ENCODE results near the gene SLC25A11. TPM values are rescaled to one million over a fixed set of nuclear protein-coding genes. Genes with fewer than 3 reads are reported as not detected.

SLC25A11 gene
- total RNA-seq, 1 donor from 2014 or later = 219 TPM

DNA sequence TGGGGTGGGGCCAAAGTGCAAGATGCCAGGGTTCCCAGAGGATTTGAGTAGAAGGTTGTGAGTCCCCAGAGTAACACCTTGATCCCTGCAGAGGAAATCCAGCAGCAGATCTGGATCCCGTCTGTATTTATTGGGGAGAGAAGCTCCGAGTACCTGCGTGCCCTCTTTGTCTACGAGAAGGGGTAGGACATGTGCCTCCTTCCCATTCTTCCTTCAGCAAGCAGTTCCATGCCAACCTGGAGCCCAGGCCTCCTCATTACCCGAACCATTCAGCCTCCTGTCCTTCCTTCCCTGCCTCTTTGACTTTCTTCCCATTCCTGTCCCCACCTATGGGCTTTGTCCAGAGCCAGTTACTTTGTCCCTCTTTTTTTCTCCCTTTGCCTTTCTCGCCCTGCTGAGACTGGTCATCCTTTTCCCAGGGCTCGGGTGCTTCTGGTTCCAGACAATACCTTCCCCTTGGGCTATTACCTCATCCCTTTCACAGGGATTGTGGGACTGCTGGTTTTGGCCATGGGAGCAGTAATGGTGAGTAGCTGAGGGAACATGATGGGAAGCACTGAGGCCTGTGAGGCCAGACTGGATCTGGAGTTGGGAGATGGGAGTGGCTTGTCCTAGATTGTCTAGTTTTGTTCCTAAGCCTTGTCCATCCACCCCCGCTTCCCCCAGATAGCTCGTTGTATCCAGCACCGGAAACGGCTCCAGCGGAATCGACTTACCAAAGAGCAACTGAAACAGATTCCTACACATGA is 3.1 kb upstream of the SLC25A11 start:
- peaks cover 60% of the 10 kb centered on the region for H3K36me3 ChIP-seq
- H3K27ac ChIP-seq (replicated peaks) = no peak overlapping the region
- no peak for DNase-seq
- no peak for TF ChIP-seq CTCF (IDR thresholded peaks at IDR 0.05; ENCODE audit: borderline replicate concordance)
- no peak overlapping the region for H3K4me3 ChIP-seq
- no peaks in the 10 kb centered on the region for H3K27me3 ChIP-seq (ENCODE audit: low read depth)
- no peaks in the 10 kb centered on the region for H3K9me3 ChIP-seq (replicated peaks)
- intact Hi-C loops (cut with micrococcal nuclease) = no loop called here
- H3K4me1 ChIP-seq = peaks cover 94% of the 10 kb centered on the region

- Histone ChIP-seq H3K36me3 (peaks cover 71% of the 10 kb centered on the region), H3K4me1 (peaks cover 84% of the 10 kb centered on the region), H3K4me3 (peak overlapping the region; percentile 84), H3K9me3 (replicated peaks) (no peaks in the 10 kb centered on the region), H3K27me3 (ENCODE audit: low read depth) (no peaks in the 10 kb centered on the region), H3K27ac (replicated peaks) (peak overlapping the region; percentile 96)
- no peak for TF ChIP-seq CTCF (IDR thresholded peaks at IDR 0.05; ENCODE audit: borderline replicate concordance)
- intact Hi-C loops (cut with micrococcal nuclease) = no loop called here
- DNase-seq = no peak
Observed at GRCh38 chr17:4941319-4941610, 1.4 kb upstream of the SLC25A11 start.

- no peak for TF ChIP-seq CTCF (IDR thresholded peaks at IDR 0.05; ENCODE audit: borderline replicate concordance)
- DNase-seq = peak; percentile 77
- peaks cover 67% of the 10 kb centered on the region for H3K36me3 ChIP-seq
- peaks cover 79% of the 10 kb centered on the region for H3K4me1 ChIP-seq
- intact Hi-C loops (cut with micrococcal nuclease) = no loop called here
- H3K4me3 ChIP-seq = peak overlapping the region; percentile 84
- no peaks in the 10 kb centered on the region for H3K27me3 ChIP-seq (ENCODE audit: low read depth)
- no peaks in the 10 kb centered on the region for H3K9me3 ChIP-seq (replicated peaks)
- peak overlapping the region; percentile 96 for H3K27ac ChIP-seq (replicated peaks)
Observed at GRCh38 chr17:4940555-4941318, 891 bp upstream of the SLC25A11 start.

DNA sequence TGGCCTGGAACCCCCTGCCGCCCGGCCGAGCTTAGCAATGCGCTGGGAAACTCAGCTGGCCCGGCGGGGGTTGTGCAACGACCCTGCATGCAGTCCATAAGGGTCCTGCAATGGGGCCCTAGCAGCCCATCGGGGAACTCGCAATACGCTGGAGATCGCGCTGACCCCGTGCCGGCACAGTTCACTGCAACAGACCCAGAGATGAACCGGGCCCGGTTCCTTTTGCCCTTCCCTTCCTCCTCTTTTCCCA is 375 bp downstream of the SLC25A11 start:
- TF ChIP-seq CTCF (IDR thresholded peaks at IDR 0.05; ENCODE audit: borderline replicate concordance) = no peak
- DNase-seq = peak; percentile 44
- intact Hi-C loops (cut with micrococcal nuclease) = no loop called here

DNA sequence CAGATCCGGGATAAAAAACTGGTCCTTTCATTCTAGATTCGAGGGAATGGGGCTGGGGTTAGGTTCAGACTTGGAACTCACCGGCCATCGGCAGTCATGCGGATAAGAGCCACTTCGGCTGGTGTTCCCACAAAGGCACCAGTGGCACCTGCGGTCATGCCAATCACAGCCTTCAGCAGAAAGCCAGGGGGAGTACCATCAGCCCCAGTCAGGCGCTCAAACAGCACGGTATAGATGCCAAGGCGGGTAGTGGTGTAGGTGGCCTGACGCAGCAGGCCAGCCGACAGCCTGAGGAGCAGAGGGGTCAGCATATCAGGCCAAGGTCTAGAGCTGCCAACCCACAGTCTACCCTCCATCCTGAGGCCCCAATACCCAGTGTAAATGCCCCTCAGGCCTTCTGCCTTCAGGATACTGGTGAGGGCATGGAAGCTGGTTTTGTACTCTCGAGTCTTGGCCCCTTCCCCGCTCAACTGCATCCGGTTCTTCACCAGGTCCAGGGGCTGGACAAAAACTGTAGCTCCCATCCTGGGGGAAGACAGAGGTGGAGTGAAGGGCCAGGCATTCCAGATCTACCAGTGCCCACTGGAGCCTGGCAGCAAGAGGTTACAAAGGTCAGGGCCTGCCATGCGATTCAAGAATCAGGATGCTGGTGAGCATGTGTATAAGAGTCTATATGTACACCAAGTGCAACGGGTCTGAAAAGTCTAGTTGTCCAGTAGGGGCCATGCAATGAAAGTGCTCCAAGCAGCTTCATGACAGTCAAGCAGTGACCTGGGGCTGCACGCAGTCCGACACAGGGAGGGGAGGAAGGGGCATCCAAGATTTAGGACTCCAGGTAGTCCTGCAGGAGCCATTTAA is 929 bp downstream of the SLC25A11 start:
- Histone ChIP-seq H3K4me1 (peaks cover 69% of the 10 kb centered on the region), H3K36me3 (peaks cover 52% of the 10 kb centered on the region)
- DNase-seq = no peak

More for the DNA sequence above, 375 bp downstream of the SLC25A11 start:
- Histone ChIP-seq H3K9me3 (replicated peaks) (no peaks in the 10 kb centered on the region), H3K27me3 (ENCODE audit: low read depth) (no peaks in the 10 kb centered on the region), H3K36me3 (peaks cover 58% of the 10 kb centered on the region), H3K4me3 (peak overlapping the region; percentile 84), H3K4me1 (peaks cover 69% of the 10 kb centered on the region), H3K27ac (replicated peaks) (peak overlapping the region; percentile 96)

More for the DNA sequence above, 929 bp downstream of the SLC25A11 start:
- peak overlapping the region; percentile 96 for H3K27ac ChIP-seq (replicated peaks)
- H3K27me3 ChIP-seq (ENCODE audit: low read depth) = no peaks in the 10 kb centered on the region
- peak overlapping the region; percentile 84 for H3K4me3 ChIP-seq
- intact Hi-C loops (cut with micrococcal nuclease) = no loop called here
- no peak for TF ChIP-seq CTCF (IDR thresholded peaks at IDR 0.05; ENCODE audit: borderline replicate concordance)
- no peaks in the 10 kb centered on the region for H3K9me3 ChIP-seq (replicated peaks)

All from left ventricle myocardium inferior (tissue), 1 donor.